GM18870 (cell line): Measurements from ENCODE around the gene LTK.

Source experiments
- ATAC-seq: cut with Tn5 transposase; IDR thresholded peaks from one replicate; pipeline ENCODE4 v1.9.1; 2021; ENCODE audit warnings: moderate library complexity; ENCODE audit not compliant: unreplicated experiment

LTK gene

DNA sequence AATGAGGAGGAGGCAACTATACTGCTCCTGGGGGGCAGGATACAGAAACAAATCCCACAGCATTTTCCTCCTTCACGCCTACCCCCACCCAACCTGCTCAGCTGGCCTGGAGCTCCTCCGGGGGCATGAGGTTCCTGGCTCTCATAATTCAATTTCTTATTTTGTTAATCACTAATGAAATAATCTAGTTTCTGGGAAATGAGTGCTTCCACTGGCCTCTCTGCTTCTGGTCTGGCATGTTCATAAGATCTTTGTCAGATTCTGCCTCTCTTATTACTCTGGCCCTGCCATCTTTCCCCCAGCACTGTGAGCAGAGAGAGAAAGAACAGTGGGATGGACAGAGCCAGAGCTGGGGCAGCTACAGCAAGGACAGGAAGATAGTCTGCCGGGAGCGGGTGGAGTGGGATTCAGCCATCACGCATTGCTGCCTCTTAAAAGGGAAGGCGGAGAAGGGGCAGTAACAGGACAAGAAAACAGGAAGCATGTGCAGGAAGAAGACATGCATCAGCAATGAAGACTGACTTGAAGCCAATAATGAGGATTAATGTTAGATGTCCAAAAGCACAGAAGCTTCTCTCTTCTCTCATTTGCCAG, 16.8 kb upstream of the LTK start:
- no peak for ATAC-seq

DNA sequence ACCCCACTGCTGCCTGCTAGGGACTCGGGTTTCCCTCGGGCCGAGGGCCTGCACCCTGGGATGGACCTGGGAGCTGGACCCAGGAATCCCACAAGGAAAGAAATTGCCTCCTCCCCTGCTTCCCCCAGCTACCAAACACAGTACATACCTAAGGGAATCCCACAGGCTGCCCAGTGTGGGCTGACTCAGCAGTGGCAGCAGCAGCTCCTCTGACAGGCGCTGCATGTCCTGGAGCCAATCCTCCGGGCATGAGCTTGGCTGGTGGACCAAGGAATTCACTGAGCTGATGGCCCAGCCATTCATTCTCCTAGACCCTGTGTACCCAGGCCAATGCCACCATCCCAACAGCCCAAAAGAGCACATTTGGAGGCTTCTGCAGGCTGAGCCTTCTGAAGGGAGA, 9.5 kb upstream of the LTK start:
- ATAC-seq: no peak

DNA sequence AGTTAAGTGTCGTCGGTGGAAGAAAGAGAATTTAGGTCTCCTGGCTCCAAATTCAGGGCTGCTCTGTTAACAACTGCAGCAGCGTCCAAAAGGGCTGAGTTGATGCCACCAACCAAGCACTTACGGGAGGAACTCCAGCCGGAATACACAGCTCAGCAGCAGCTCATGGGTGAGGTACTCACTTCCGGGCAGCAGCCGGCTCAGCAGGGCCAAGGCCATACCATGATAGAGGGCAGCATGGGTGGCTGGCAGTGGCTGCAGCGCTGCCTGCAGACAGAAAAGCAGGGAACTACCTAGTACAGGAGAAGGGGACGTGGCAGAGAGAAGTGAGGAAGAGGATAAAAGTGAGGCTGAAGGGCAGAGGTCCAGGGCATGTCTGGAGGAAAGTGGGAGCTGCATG, 8.0 kb upstream of the LTK start:
- ATAC-seq: no peak

DNA sequence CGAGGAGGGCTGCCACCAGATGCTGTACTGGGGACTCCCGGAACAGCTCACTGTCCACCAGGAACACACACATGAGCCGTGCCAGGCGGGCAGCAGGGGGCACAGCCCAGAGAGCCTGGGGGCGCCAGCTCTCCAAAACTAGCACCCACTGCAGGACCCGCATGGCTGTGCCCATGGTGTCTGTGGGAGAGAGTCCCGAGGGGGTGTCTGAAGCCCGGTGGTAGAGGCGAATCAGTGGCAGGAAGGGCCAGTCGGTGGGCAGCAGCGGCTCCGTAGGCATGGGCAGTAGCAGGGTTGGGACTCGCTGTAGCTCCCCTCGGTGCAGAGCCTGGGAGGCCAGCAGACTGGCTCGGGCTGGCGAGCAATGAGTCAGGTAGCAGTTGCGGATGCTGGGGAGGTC, 7.0 kb upstream of the LTK start:
- ATAC-seq: no peak

DNA sequence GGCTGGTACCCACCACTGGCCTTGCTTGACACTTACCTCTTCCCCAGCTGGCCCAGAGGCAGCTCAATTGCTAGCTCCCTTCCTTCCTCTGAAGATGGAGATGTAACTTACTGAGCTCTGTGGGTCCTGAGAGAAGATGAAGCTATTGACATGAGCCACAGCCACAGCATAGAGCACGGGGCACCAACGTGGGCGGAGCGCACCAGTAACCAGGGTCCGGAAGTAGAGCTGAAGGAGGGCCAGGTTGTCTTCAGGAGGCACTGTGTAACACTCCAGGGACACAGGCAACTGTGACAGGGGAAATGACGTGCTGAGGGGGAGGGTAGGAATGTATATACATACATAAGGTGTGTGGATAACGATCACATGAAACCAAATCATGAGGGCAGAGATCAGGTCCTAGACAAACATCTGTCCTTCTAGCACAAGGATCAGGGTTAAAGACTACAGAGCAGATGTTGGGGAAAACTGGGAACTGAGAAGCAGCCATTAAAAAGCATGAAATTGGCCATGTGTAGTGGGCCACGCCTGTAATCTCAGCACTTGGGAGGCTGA, 4.3 kb upstream of the LTK start:
- no peak for ATAC-seq

DNA sequence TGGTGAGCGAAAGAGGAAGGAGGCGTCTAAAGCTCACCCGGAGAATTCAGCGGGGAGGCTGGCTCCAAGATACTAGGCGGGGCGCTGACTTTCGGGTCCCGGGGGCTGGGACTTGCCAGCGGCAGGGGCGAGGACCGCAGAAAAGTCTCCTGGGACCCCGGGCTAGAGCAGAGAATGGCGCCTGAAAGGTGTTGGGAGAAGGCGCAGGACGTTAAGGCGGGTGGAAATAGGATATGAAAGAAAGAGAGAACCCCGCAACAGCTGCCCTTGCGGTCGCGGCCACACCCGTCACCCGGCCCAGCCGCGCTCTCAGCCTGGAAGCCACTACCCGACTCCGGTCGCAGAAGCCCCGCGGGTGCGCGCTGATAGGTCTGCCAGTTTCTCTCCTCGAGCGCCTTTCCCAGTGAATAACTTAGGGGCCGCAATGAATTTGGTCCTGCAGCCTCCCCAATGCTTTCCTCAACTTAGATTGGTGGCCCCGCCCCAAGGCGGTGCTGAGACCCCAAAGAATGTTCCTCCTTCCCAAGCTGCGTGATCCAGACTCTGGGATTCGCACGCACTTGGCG, 604 bp downstream of the LTK start:
- ATAC-seq: no peak

DNA sequence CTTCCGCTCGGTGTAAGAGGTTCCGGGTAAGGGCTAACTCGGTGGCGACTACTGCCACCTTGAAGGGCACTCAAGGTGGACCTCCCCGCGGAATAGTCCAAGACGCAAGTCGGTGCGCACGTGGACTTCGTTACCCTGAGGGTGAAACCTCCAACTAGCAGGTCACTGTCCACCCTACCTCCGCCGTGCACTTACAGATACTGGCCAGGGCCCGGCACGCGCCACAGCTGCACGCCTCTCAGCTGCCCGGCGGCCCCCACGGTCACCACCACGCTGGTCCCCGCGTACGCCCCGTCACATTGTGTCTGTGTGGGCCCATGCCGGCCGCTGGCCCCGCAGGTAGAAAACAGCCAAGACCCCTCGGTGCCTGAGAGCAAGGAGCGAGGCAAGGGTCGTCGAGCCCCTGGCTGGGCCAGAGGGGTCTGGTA, 1.1 kb downstream of the LTK start:
- ATAC-seq: no peak

DNA sequence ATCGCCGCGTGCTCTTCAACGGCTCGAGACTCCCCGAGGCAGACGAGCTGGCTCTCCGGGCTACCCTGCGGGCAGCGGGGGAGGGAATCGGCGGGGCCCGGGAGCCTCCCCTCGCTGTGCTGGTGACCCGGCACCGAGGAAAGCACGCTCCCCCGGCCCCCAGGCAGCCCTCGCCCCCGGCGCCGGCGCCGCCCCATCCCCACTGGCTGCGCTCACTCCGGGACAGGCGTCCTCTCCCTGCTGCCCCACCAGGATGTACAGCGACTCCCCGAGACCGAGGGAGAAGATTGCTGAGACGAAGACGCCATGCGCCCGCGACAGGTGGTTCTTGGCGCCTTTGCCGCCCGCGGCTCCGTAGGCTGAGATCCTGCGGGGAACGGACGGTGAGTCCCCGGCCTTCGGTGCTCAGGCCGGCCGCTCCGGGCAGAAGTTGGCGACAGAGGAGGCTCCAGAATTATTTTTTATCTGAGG, 1.7 kb downstream of the LTK start:
- ATAC-seq: no peak

DNA sequence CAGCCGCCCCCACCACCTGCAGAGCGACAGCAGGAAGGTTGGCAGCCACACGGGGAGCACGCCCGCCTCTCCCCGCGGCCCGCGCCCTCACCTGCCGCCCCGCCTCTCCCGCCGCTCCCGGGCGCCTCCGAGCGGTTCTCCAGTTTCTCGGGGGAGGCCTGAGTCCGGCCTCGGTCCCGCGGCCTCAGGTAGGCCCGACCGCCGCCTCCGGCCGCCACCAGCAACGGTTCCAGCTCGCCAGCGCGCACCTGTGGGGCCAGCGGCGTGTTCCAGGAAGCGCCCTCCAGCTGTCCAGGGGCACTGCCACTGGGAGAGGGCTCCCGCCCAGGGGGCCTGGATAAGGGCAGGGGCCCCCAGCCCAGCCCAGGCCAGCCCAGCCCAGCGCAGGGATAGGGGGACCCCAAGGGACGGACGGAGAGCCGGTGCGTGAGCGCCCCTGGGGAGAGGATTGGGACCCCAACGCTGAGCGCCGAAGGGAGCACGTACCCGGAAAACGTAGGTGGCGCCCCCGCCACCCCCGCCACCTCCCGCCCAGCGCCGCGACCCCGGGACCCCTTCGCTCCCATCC, 2.2 kb downstream of the LTK start:
- ATAC-seq: no peak

DNA sequence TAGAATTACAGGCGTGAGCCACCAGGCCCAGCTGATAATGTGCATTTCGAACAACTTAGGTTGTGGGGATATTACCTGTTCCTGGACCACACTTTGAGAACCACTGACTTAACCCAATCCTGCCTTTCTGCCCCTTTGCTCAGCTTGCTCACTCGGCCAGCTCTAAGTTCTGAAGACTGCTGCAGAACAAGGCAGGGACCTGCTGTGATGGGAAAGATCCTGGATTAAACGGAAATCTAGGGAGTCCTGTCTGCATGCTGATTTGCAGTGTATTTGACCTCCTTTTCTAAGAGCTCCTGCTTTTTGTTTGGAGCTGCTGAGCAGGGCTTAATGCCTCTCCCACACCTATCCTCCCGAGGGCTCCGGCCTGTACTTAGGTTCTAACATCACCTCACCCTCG, 2.9 kb downstream of the LTK start:
- ATAC-seq: no peak

DNA sequence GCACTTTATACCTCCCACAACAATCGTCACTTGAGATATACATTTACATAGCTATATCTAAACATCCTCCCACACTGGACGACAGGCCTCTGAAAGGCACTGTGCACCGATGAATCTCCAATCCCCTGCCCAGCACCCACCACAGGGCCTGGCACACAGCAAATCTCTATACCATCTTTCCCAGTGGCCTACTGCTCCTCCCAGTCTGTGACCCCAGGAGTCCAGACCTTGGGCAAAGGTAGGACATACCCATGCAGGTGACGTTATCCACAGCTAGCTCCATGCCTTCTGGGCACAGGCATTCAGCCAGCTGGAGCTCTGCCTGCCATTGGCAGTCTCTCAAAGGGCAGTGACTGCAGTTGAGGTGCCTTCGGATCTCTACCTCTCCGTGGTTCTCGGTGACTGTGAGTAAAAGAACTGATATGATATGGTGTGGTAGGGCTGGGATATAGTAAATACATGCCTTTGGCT, 5.8 kb downstream of the LTK start:
- ATAC-seq: no peak

DNA sequence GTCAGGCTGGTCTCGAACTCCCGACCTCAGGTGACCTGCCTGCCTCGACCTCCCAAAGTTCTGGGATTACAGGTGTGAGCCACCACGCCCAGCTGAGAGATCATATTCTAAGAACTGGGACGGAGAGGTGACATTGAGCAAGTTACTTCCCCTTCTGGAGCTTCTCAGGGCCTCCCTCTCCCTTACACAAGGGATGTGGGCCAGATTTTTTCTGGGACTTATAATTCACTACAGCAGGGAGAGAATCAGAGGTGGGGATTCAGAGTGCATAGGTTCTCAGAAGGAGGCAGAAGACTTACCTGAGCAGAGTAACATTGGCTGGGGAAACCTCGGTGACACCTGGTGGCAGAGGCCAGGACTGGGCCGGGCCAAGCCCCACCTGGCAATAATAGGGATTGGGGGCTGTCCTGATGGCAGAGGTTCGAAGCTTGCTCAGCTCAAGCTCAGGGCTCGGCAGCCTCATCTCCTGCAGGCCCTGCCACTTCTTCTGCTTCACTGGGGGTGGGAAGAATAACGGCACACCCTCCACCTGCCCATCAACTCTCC, 6.8 kb downstream of the LTK start:
- ATAC-seq: no peak

DNA sequence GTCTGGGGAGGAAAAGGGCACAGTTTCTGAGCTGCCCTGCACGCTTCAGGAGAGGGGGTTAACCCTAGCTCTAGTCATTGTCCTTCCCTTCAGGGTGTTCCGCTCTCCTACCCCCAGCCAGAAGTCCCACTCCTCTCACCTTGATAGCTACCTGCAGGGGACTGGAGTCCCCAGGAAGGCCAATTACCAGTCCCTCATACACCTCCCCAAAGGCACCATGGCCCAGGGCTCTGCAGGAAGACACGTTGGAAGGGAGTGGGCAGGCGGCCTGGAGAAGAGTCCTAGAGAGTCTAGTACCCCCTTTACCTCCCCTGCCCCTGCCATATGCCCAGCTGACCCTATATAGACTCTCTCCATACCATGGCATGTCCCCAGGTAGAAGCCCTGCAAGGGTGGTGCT, 7.9 kb downstream of the LTK start:
- ATAC-seq: no peak

DNA sequence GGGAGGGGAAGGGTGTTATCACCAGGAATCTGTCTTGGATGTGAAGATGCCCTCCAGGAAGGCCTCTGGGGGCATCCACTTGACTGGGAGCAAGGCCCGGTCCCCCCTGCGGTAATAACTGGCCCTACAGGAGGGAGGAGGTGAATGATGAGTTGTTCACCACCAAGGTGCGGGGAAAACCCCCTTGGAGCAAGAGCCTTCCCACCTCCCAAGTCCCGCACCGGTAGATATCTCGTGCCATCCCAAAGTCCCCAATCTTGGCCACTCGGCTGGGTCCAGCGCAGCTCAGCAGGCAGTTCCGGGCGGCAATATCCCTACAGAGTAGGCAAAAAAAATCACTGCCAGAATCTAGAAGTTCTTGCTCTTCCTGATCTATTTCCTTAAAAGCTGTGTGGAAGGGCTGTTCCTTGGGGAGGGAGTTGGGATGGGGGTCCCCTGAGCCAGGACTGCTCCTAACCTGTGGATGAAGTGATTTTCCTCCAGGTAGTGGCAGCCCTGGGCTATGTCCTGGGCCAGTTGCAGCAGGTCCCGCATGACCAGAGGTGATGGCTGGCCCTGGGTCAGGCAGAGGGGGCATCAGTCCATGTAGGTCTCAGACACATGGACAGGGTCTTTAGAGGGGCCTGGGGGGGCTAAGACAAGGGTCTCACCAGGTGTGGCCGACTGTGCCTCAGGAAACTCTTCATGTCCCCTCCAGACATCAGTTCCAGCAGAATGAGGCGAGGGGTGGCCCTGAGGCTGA, 8.7 kb downstream of the LTK start:
- no peak for ATAC-seq

DNA sequence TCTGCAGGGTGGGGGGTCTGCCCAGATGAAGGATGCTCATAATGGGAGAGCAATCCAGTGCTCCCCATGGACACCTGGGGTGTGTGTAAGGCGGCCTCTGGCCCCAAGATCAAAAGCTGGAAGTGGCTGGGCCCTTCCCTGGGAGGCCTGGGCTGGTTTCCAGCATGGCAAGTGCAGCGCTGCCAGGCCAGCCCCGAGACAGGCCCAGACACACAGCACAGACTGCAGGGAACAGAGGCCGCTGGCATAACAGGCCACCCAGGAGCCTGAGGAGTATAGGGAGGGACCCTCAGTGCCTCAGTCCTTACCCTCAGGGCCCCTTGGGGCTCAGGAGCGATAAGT, 10.0 kb downstream of the LTK start:
- ATAC-seq: no peak

DNA sequence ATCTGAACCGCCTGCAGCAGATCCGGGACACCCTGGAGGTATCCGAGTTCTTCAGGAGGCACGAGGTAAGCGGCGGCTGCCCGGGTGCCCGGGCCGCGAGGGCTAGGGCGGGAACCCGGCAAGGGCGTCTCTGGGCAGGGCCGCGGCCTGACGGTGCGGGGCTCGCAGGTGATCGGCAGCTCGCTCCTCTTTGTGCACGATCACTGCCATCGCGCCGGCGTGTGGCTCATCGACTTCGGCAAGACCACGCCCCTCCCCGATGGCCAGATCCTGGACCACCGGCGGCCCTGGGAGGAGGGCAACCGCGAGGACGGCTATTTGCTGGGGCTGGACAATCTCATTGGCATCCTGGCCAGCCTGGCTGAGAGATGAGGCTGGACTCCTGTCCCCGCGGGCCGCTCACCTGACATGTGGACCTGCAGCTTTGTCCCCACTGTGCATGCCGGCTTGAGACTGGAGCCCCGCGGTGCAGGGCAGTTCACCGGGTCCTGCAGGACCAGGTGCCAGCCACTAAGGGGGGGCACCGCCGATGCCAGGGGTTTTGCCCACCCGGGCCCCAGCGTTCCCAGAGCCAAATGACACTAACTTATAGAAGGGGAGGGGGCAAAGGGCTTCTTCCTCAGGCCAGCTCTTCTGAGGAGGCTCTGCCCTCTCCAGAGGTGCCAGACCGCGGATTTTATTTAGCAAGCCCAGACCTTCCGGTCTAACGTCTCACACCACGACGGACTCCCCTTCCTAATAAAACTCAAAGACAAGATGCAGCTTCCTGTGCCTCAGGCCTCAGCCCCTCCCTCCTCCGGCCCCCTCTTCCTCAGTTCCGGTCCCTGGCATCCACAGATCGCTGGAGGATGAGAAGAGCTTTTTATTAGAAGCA, 10.6 kb downstream of the LTK start:
- ATAC-seq: no peak

DNA sequence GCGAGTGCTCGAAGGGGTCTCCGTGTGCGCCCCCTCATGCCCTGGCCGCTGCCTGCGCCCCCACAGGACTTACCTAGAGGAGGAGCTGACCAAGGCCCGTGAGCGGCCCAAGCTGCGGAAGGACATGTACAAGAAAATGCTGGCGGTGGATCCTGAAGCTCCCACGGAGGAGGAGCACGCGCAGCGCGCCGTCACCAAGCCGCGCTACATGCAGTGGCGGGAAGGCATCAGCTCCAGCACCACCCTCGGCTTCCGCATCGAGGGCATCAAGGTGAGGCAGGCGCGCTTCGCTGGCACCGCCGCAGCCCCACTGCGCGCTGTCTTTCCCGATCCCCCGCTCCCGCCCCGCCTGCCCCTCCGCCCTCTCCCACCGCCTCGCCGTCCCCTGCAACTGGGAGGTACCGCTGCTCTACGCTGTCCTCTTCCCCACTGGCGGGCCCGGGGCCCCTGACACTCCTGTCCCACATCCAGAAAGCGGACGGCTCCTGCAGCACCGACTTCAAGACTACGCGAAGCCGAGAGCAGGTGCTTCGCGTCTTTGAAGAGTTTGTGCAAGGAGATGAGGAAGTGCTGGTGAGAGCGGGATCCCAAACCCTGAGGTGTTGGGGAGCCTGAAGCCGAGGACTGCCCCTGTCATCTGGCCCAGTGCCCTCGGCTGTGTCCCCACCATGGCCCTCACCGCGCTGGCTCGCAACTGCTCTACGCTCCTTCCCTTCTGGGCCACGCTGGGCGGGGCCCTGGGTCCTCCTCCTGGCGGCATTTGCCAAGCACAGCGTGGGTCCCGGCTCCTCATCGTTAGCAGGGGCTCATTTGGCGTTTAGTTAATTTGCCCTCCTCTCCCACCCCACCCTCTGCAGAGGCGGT, 11.5 kb downstream of the LTK start:
- ATAC-seq: no peak

DNA sequence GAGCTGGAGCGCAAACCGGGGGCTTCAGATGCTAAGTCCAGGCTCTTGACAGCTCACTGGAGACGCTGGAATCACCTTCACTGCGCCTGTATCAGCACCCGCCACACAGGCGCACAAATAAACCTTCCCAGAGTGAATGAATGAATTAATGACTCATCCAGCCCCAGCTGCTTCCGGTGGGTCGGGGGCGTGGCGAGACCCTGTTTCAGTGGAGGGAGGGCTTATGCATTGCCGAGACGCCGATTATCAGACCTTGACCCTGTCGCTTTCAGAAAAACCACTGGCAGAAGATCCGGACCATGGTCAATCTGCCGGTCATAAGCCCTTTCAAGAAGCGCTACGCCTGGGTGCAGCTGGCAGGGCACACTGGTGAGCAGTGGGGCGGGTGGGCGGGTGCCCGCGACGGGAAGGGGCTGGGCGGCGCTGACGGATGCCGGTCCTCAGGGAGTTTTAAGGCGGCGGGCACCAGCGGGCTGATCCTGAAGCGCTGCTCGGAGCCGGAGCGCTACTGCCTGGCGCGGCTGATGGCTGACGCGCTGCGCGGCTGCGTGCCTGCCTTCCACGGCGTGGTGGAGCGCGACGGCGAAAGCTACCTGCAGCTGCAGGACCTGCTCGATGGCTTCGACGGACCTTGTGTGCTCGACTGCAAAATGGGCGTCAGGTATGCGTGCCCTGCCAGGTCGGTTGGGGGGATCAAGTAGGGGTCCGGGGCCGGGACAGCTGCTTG, 12.3 kb downstream of the LTK start:
- no peak for ATAC-seq
